ENCODE results near the gene RYK. TPM values are rescaled to one million over a fixed set of nuclear protein-coding genes. Genes with fewer than 3 reads are reported as not detected.

The RYK gene
- total RNA-seq, 1 donor from 2014 or later: 85.0 TPM

DNA sequence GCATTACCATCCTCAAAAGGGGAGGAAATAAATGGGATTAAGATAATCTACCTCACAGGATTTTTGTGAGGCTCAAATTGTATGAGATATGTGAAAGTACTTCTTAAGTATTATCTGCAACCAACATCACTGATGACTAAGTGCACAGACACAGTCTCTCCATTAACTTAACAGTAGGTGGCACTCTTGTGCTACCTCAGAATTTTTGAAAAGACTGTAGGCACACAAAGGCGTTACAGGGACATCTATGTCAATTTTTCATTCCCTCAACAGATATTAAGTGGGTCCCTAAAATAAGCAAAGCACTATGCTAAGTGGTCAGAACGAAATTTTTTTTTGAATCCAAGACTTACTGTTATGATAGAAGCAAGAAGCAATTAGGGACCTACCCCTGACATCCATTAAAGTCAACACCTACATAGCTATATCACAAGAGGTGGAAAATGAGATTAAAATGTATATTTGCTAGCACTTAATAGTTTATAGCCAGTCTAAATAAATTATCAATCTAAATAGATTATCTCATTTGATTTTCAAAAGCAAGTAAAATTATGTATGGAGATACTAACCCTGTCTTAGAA lies 52.9 kb downstream of the RYK start:
- Histone ChIP-seq H3K27me3 (ENCODE audit: control insufficient read depth, insufficient read depth, low read length) (no peaks in the 10 kb centered on the region), H3K4me3 (ENCODE audit: low read depth, low read length) (no peak overlapping the region), H3K36me3 (ENCODE audit: control insufficient read depth, insufficient read depth, low read length) (peaks cover 13% of the 10 kb centered on the region)
- TF ChIP-seq, protein P1, sequence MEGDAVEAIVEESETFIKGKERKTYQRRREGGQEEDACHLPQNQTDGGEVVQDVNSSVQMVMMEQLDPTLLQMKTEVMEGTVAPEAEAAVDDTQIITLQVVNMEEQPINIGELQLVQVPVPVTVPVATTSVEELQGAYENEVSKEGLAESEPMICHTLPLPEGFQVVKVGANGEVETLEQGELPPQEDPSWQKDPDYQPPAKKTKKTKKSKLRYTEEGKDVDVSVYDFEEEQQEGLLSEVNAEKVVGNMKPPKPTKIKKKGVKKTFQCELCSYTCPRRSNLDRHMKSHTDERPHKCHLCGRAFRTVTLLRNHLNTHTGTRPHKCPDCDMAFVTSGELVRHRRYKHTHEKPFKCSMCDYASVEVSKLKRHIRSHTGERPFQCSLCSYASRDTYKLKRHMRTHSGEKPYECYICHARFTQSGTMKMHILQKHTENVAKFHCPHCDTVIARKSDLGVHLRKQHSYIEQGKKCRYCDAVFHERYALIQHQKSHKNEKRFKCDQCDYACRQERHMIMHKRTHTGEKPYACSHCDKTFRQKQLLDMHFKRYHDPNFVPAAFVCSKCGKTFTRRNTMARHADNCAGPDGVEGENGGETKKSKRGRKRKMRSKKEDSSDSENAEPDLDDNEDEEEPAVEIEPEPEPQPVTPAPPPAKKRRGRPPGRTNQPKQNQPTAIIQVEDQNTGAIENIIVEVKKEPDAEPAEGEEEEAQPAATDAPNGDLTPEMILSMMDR (IDR thresholded peaks at IDR 0.05; ENCODE audit: insufficient read depth, low read length, severe bottlenecking): peak; percentile 59
- peak; percentile 75 for DNase-seq (ENCODE audit: low read depth)
- FAIRE-seq: no peak

GRCh38 chr3:134194247-134194646 lies 56.4 kb downstream of the RYK start:
- no peak for FAIRE-seq
- TF ChIP-seq, protein P1 (IDR thresholded peaks at IDR 0.05; ENCODE audit: insufficient read depth, low read length, severe bottlenecking): no peak
- DNase-seq (ENCODE audit: low read depth): no peak
- Histone ChIP-seq H3K27me3 (ENCODE audit: control insufficient read depth, insufficient read depth, low read length) (no peaks in the 10 kb centered on the region), H3K36me3 (ENCODE audit: control insufficient read depth, insufficient read depth, low read length) (peaks cover 10% of the 10 kb centered on the region), H3K4me3 (ENCODE audit: low read depth, low read length) (no peak overlapping the region)

DNA sequence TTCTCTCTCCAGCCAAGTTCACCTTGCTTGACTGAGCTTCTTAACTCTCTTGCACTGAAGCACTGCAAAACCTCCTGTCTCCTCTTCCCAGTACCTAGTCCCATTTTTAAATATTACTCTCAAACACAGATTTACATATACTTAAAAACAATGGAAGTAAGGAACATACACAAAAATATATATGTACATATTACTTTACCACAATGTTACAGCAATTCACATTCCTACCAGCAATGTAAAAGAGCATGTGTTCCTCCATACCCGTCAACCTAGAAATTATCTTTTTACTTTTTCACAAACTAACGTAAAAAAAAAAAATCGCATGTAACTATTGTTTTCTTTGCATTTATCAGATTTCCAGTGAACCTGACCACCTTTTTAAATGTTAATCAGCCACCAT lies 60.4 kb downstream of the RYK start:
- no peak overlapping the region for H3K4me3 ChIP-seq (ENCODE audit: low read depth, low read length)
- FAIRE-seq (no peak), DNase-seq (ENCODE audit: low read depth) (no peak)
- no peaks in the 10 kb centered on the region for H3K27me3 ChIP-seq (ENCODE audit: control insufficient read depth, insufficient read depth, low read length)
- peaks cover 5% of the 10 kb centered on the region for H3K36me3 ChIP-seq (ENCODE audit: control insufficient read depth, insufficient read depth, low read length)
- TF ChIP-seq, protein P1 (IDR thresholded peaks at IDR 0.05; ENCODE audit: insufficient read depth, low read length, severe bottlenecking): no peak

GRCh38 chr3:134189849-134190248 lies 60.8 kb downstream of the RYK start:
- Histone ChIP-seq H3K27me3 (ENCODE audit: control insufficient read depth, insufficient read depth, low read length) (no peaks in the 10 kb centered on the region), H3K4me3 (ENCODE audit: low read depth, low read length) (no peak overlapping the region), H3K36me3 (ENCODE audit: control insufficient read depth, insufficient read depth, low read length) (peaks cover 5% of the 10 kb centered on the region)
- FAIRE-seq (no peak), DNase-seq (ENCODE audit: low read depth) (no peak)
- TF ChIP-seq, protein P1 (IDR thresholded peaks at IDR 0.05; ENCODE audit: insufficient read depth, low read length, severe bottlenecking): no peak

DNA sequence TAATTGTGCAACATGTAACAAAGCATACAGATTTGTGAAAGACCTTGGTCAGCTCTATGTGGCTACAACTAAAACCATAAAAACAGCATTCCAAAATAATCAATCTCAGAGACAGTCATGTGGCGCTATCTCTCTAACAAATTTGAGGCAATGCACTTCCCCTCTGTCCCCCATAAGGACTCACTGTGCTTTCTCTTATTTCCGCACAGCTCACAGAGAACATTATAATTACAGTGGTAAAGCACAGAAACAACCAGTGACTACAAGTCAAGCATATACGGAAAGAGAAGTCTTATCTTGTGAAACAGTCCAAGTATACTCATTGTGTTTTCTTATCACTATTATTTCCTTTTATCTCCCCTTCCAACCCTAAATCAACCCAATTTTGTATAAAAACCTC lies 64.3 kb downstream of the RYK start:
- FAIRE-seq: no peak
- Histone ChIP-seq H3K36me3 (ENCODE audit: control insufficient read depth, insufficient read depth, low read length) (peaks cover 2% of the 10 kb centered on the region), H3K4me3 (ENCODE audit: low read depth, low read length) (no peak overlapping the region), H3K27me3 (ENCODE audit: control insufficient read depth, insufficient read depth, low read length) (no peaks in the 10 kb centered on the region)
- no peak for DNase-seq (ENCODE audit: low read depth)
- TF ChIP-seq, protein P1 (IDR thresholded peaks at IDR 0.05; ENCODE audit: insufficient read depth, low read length, severe bottlenecking): no peak

DNA sequence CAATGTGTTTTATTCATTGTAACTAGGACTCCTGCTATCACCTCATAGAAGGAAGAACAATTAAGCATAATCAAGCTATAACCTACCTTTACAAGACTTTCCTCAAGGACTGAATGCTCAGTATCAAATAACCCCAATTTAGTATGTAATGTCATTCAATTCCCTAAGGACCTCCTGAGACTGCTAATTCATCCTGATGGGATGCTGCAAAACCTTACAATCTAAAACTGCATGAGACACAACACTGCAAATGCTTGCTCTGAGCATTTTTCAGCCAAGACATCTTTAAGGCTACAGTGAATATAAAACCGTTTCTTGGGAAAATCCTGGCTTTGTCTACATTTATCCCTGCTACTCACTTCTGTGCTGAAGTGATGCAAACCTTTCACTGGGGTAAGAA lies 69.9 kb downstream of the RYK start:
- FAIRE-seq (no peak), DNase-seq (ENCODE audit: low read depth) (no peak)
- no peaks in the 10 kb centered on the region for H3K36me3 ChIP-seq (ENCODE audit: control insufficient read depth, insufficient read depth, low read length)
- H3K4me3 ChIP-seq (ENCODE audit: low read depth, low read length): no peak overlapping the region
- TF ChIP-seq, protein P1 (IDR thresholded peaks at IDR 0.05; ENCODE audit: insufficient read depth, low read length, severe bottlenecking): no peak
- H3K27me3 ChIP-seq (ENCODE audit: control insufficient read depth, insufficient read depth, low read length): no peaks in the 10 kb centered on the region
